SK-N-MC (cell line): ENCODE measurements around the gene FMO1.

Experiments used
- EZH2 ChIP-seq: fragments of 200-600 bp; sonication (generic); IDR thresholded peaks from one replicate; pipeline ENCODE4 v1.6.1; 2017; ENCODE audit warnings: antibody characterized with exemption
- POLR2AphosphoS5 ChIP-seq: IDR thresholded peaks from 2 replicates; pipeline ENCODE4 v1.6.1; 2012; ENCODE audit warnings: mild to moderate bottlenecking, low read depth, low read length, borderline replicate concordance

- no peak for TF ChIP-seq POLR2AphosphoS5
- TF ChIP-seq EZH2, result no peak
Observed at GRCh38 chr1:171266930-171267329, 18.6 kb downstream of the FMO1 start.
